ENCODE measurements around the gene ARMH3.
A peak's percentile ranks its signal among the peaks of the same experiment; 100 is the strongest.

The ARMH3 gene

DNA sequence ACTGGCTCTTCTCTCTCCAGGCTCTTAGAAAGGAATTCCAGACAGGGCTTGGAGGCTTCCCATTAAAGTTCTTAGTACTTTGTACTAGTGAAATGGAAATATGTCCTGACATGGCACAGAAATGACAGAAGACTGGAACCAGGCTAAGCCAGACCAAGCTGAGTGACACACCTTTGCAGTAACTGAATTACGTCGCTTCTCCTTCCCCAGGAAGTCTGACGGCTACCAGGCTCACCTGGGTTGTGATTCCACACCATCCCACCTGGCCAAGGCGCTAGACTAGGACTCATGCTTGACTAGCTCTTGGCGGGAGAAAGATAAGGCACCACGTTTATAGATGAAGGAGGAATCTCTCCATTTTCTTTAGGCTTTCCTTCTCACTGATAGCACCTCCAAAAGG lies 161.7 kb downstream of the ARMH3 start:
- no peak for DNase-seq (ENCODE audit: low spot score)

DNA sequence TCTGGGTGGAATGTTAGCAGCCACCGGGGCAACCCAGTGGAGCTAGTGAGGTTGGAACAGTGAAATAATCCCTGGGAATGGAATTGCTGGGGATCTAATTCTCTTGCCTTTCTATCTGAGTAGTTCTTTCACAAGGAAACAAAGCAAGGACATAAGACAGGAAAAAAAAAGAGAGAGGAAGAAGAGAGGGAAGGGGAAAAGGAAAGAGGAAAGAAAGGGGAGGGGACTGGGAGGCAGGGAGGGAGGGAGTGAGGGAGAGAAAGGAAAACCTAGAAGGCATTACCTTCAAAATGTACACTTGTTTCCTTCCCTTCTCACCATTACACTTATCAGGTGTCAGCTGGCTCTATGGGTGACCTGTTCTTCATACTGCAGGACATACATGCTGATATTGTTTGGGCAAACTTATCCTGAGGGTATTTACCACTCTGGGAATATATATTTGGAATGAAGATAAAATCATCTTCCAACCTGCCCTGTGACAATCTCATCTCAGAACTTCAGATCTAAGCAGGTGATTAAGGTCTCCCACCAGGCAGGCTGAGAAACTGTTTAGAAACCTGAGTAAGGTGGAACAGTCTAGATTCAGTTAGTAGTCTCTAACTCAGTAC lies 162.4 kb downstream of the ARMH3 start:
- no peak for DNase-seq (ENCODE audit: low spot score)

DNA sequence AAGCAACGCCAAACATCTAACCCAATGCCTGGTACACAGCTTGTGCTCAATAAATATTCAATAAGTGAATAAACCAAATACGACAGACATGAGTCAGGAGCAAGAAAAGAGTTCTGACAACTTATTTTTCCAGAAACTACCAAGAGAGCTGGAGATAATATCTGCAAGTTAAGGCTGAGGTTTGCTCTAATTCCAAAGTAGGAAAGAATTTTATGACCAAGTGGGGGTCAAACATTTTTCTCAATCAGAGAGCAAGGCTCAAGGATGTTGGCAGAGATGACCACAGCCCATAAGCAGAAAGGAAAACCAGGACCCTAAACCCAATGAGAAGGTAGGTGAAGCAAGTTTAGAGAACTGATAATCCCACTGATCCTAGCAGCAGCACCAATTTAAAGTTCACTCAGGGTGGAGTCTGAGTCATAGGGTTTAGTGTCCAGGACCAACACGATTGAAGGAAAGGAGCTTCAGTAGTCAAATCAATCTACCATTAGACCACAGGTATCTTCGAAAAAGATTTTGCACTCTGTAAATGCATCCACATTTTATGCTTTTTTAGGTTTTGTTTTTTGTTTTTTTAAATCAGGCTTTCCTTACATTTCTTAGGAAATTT lies 163.1 kb downstream of the ARMH3 start:
- DNase-seq (ENCODE audit: low spot score) = no peak

DNA sequence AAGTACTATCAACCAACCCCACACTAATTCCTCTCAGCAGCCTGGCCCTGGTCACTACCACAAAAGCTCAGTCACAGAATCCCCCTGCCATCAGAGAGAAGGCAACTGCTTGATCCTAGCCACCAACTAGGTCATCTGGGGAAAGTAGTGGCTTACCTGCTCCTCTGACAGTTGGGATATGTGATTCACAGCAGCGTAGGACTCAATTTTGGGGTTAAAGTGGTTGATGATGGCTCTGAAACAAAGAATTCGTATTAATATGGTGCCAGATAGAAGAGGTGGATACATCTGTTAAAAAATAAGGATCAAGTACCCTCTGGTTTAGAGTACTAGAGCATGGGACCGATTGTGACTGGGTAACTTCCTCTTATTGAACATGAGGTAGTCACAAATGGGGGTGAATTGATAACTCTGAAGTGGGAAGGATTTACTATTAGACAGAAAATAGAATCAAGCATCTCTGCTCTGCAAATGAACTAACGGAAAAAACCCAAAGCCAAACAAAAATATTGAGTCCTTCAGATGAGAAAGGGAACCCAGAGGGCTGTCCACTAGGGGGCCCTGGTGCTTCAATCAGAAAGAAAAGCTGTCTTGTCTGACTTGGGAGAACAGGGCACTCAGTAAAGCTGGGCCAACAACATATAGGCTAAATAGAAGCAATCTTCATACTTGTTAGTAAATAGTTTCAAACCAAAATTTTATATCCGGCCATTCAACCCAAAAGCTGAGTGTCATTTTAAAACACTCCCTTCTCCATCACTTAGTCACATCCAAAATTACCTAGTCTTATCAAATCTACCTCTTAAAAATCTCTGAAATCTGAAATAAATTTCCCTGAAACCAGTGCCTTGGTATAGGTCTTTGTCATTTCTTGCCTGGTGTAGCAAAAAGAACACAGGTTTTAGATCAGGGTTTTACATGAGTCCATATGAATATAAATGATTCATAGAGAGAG lies 166.4 kb downstream of the ARMH3 start:
- DNase-seq (ENCODE audit: low spot score) = peak; percentile 68

DNA sequence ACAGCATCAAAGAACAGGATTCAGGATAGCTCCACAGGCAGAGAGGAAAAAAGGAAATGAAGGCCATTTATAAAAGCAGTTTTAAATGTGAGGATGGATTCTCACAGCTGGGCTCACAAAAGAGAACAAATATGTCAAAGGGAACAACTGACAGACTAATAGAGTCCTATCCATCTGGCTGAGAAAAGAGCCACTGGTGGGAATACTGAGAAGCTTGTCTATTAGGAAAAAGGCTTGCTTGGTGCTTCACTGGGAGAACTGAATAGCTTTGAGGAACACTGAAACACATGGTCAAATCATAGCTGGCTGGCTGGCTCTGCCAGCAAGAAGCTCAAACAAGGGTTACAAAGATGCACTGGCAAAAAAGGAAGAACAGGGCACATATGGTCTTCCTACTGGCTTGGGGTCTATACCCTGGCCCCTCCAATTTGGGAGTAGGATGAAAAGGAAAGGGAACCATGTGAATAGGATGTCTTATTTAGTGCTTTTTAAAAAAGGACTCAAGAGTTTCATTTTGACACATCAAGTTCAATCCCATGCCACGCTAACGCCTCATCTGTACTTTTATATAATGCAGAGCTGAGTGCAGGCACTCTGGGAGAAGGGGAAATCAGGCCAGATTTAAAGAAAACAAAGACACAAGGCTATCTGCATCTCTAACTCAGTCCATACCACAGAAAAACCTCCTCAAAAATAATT lies 167.6 kb downstream of the ARMH3 start:
- no peak for DNase-seq (ENCODE audit: low spot score)

DNA sequence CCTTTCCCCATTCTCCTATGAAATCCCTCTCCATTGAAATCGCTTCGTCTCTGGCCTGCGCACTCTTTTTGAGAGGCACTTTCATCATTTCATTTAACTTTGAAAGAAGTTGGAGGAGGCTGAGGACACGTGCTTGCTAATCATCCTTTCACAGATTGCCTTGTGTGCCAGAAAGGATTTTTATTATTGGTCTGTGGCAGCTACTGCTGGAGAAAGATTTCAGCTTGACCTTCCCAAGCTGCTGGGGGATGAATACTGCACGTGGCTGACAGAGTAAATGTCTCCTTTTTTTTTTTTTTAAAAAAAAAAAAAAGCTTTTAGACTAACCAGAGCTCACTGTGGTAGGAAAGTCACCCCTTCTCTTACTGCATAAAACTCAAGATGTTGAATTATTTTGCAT lies 168.2 kb downstream of the ARMH3 start:
- no peak for DNase-seq (ENCODE audit: low spot score)

DNA sequence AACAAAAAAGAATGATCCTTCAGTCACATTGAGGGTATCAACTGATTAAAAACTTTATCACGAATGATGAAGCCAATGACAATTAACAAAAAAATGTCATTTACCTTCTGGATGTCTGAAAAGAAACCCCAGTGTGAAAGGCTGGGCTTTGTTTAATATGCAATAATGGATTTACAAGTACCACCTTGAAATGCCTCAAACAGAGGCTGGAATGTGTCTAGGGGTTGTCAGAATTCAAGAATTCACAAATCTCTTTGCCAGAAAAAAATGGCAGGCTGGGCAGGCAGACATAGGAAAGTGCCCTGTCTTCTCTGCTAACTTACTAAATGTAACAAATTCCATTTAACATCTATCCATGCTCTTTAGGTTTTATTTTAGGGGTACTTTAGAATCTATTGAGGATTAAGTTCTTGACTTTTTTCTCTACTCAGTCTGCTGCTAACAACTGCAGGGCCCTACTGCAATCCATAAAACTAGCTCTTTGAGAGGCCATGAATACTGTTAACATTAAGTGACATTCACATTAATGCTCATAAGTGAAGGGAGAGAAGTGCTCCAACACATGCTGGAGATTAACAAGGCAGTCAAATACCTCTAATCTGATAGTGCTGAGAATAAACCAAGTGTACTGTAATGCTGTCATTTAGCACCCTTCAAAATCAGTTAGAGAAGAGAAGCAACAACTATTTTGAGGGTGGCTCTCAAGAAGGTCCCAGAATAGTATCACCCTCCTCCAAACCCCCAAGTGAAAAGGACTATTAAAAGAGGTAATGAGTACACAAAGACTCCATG lies 169.3 kb downstream of the ARMH3 start:
- DNase-seq (ENCODE audit: low spot score) = no peak

DNA sequence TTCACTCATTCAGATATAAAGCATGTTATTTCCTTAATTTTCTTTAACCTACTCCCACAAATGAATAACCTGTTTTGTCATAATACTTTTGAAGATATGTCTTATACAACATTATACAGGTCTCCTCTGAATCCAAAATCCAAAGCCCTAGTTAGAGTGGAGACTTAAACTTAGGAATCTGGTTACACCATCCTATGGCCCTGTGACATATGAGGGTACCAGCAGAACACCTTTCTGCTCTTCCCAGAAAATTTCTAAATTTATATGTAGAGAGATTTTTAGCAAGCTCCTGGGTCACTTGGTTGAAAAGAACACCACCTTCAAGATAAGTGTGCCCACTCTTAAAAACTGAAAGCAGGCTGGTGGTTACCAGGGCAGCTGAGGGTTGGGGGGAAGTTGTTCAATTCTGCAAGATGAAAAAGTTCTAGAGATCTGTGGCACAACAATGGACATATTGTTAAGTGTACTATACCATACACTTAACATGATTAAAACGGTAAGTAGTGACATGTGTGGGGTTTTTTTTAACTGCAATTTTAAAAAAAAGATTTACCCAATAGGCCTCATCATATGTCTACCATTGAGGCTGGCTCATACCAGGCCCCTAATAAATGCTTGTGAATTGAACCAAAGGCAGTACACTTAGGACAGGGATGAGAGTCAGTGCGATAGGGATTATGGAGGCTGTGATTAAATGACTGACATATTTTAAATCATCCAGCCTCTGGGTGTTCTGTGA lies 174.8 kb downstream of the ARMH3 start:
- no peak for DNase-seq (ENCODE audit: low spot score)

DNA sequence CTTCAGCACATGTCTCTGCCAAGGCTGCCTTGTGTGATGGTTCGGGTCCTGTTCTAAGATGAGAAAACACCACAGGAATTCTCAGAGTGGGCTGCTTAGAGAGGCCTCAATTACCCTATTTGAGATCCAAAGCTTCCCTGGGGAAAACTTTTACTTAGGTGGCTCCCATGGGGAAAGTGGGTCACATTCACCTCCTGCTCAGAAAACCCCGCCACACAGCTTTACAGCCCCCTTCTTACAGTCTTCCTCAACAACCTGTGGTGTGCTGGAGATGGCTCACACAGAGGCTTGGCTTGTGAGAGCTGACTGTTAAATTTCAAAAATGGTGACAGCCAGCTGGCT lies 175.8 kb downstream of the ARMH3 start:
- no peak for DNase-seq (ENCODE audit: low spot score)

DNA sequence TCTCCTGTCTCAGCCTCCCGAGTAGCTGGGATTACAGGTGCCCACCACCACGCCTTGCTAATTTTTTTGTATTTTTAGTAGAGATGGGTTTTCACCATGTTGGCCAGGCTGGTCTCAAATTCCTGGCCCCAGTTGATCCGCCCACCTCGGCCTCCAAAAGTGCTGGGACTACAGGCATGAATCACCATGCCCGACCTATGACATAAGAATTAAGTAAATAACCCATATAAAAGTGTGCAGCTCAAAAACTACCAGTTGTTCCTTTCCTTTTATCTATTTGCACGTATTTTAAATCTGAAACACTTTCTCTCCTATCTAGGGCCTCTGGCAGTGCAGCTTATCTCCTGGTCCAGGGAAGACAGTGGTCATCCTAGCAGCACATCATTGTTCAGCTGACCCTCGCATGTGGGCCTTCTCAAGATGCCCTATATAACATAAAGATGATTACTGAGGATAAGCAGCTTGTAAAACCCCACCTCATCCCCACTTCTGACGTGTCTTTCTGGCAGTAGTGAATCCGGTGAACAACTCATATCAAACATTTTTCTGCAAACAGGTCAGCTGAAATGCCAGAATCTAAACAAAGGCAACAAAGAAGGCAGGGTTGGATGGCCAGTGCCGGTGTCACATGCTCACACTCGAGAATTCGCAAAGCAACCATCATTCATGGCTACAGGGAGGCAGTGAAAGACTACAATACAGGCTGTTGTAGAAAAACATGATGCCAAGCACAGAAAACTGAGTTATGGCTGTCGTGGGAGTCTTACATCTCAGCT lies 176.3 kb downstream of the ARMH3 start:
- no peak for DNase-seq (ENCODE audit: low spot score)

DNA sequence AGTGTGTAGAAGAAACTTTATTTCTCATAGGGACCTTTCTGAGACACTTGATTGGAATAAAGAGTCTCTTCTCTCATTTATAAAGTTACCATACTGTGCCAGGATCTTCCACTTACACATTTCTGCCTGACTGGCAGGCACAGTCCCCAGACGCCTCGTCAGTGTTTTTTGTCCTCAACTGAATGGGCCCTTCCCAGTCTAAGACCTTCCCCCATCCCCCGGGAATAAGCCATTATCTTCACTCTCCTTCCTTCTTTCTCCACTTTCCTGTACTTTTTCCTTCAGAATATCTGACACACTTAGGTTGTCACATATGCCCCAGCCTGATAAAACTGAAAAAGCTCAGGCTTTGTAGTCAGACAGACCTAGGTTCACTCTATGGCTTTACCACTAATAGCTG lies 177.1 kb downstream of the ARMH3 start:
- no peak for DNase-seq (ENCODE audit: low spot score)

DNA sequence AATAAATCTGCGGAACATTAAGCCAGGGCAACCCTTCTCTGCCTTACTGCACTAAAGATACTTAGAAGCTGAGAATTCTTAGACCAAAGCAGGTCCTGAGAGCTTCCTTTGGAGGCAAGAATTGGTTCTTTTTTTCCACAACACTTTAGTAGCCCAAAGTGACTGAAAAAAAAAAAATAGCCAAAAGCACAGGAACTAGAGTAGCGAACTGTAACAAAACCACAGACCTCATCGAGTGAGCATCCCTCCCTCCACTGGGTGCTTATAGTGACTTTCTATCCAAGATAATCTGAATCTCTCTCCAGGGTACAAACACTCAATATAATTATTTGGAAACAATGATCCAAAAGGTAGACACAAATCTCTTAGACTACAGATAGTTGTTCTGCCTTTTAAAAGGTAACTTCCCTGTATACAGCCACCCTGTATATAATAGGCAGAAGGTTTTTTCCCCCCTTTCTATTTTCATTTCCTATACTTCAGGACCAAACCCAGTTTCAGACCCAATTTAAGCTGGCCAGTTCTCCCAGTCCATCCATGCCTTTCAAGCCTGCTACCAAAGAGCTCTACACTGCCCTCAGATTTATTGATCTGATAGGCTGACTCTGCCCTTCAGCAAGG lies 180.8 kb downstream of the ARMH3 start:
- DNase-seq (ENCODE audit: low spot score) = no peak

DNA sequence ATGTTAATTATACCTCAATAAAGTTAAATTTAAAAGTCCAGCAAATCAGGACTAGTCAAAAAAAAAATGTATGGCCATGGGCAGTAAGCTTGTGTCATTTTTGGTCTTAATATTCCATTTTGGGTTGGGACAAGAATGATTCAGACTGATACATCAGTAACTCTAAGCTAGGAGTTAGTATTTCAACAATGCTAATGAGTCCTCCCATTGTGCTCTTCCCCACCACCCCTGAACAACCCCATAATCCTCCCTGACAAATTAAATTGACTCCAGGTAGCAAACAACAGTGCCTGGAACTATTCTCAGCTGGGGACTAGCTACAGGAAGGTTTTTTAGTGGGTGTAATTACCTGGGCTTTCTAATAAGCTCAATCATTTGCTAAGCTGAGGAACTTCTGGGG lies 181.7 kb downstream of the ARMH3 start:
- no peak for DNase-seq (ENCODE audit: low spot score)

DNA sequence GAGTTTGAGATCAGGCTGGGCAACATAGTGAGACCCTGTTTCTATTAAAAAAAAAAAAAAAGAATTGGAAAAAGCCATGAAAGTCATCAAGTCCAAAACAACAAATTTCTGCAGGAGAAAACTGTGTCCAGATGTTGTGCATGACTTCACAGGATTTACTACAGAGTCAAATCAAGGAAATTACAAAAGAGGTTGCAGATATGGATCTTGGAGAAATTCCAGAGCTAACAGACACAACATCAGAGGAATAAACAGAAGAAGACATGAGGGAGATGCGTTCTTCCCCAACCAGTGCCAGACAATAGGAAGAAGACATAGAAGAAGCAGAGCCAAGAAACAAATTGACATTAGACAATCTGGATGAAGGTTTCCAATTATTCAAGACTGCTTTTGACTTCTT lies 188.0 kb downstream of the ARMH3 start:
- DNase-seq (ENCODE audit: low spot score) = no peak

DNA sequence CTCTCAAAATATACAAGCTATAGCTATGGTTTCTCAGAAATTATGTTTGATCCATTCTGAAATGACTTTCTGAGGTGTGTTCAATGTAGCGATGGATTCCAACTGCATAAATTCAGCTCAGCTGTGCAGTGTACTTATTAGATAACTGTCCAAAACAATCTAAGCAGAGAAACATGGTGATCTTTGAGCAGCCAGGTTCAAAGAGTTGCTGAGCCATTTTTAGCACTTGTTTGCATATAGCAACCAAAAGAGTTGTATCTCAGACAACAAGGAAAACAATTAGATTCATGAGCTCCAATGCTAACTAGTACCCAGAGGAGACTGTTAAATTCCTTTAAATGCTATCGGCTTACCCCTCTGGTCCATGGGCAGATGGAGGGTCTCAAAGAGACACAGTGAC lies 196.4 kb downstream of the ARMH3 start:
- DNase-seq (ENCODE audit: low spot score) = no peak

DNA sequence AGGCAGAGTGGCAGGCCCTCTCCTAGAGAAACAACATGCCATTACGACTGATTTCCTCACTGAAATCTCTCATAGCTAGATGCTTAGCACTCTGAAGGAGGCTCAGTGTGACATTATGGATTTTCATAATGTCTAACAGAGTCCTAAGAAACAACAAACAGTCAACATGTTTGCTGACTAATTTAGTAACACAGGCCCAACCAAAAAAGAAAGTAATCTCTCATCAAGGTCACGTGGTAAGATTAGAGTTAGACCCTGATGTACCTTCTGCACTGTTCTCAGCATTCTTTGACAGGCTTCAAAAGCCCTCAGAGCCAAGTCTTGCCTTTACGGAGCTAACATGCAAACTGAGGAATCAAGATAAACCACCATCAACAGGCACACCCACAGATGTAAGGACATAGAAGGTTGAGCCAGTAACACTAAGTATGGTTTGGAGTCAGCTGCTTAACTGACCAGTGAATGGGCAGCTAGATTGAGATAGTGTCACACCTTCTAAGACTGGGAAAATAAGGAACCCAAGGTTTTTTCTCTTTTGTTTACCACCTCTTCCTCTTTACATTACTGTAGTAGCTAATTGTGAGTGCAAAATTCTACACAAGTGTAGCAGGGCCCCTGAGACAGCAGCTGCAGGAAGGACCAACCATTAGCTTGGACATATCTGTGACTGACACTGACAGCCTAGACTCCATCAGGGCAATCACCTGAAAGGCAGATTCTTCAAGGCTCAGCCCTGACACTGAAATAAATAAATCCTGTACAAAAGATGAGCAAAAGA lies 197.1 kb downstream of the ARMH3 start:
- DNase-seq (ENCODE audit: low spot score) = no peak

DNA sequence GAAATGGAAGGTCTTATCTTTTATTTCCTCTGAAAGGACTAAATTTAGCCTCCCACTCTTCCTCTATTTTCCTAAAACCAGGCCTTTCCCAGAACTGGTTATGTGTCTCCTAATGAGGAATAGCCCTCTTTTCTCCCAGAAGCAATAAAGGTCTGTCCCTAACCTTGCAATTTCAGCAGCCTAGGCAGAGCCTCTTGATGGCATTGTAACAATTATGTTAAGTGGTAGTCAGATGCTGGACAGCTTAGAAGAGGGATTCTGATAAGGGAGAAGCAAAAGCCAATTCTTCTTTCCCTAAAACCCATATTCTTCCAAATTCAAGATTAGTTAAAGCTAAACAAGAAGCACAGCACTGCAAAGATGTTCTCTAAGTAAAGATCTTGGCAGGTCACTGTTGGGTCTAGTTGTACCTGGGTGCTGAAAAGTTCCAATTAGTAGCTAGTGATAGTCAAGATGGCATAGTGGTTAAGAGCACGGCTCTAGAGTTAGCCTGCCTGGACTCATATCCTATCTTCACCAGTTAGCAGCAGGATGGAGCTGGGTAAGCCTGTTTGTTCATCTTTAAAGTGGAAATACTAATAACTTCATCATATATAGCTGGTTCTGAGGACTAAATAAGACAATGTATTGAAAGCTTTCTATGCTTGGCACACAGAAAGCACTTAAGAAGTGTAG lies 198.0 kb downstream of the ARMH3 start:
- no peak for DNase-seq (ENCODE audit: low spot score)

DNA sequence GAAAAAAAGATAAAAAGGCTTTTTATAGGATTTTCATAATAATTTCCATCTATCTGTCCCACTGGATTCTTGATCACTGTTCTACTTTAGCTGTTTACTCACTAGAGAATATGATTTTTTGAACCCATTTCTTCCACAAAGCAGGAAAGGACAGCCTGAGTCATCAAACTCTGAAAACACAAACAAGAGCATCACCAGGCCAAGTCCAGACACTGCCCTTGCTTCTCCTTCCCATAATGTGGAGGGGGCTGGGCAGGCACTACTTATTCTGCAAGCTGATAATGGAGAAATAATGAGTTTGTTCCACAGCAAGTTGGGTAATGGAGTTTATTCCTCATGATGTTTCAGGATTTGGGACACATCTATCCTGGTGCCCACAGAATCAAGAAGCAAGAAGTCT lies 199.3 kb downstream of the ARMH3 start:
- DNase-seq (ENCODE audit: low spot score) = no peak

Data from RKO (cell line).